ENCODE results near the gene CAMTA1. TPM values are rescaled to one million over a fixed set of nuclear protein-coding genes. Genes with fewer than 3 reads are reported as not detected.

CAMTA1 gene
- total RNA-seq, 1 experiment from 2014 or later: 69.5 TPM

- H3K4me3 ChIP-seq (replicated peaks in 1 of 2; ENCODE audit: low read depth in 1 of 2, low read length in 2 of 2): no peak overlapping the region
- no peaks in the 10 kb centered on the region for H3K27me3 ChIP-seq (ENCODE audit: insufficient read depth, low read length)
- ChIA-PET CTCF (no interaction called here), RAD21 (ENCODE audit: low non-redundant PET in 1 of 2, low total read pairs in 2 of 2, uncharacterized antibody in 2 of 2, unreplicated experiment in 2 of 2) (no interaction called here), POLR2A (no interaction called here)
- no peak overlapping the region for H2AFZ ChIP-seq (ENCODE audit: low read depth, low read length, poor library complexity, severe bottlenecking)
- H3K9me2 ChIP-seq (ENCODE audit: insufficient read depth): no peaks in the 10 kb centered on the region
- TF ChIP-seq SRF (IDR thresholded peaks at IDR 0.05; ENCODE audit: low read depth) (no peak), SP1 (IDR thresholded peaks at IDR 0.05; ENCODE audit: low read depth) (no peak), EZH2 (IDR thresholded peaks at IDR 0.05) (no peak), YY1 (IDR thresholded peaks at IDR 0.05; ENCODE audit: extremely low read depth, insufficient replicate concordance, low read depth, low read length) (no peak), CBX3 (IDR thresholded peaks at IDR 0.05; ENCODE audit: low read depth) (no peak), RAD21 (IDR thresholded peaks at IDR 0.05; ENCODE audit: low read depth) (no peak), POLR2A (IDR thresholded peaks at IDR 0.05; ENCODE audit: borderline replicate concordance, extremely low read depth, insufficient read depth, insufficient read length) (no peak), ZFX (IDR thresholded peaks at IDR 0.05) (no peak), ZNF274 (IDR thresholded peaks at IDR 0.05; ENCODE audit: low read depth, low read length) (no peak), FOSL1 (IDR thresholded peaks at IDR 0.05; ENCODE audit: low read depth) (no peak), ZBTB33 (IDR thresholded peaks at IDR 0.05; ENCODE audit: extremely low read depth, insufficient replicate concordance, low read length) (no peak), JUND (IDR thresholded peaks at IDR 0.05) (no peak), EZH2phosphoT487 (IDR thresholded peaks at IDR 0.05; ENCODE audit: borderline replicate concordance) (no peak), SIN3A (IDR thresholded peaks at IDR 0.05; ENCODE audit: low read depth) (no peak)
- TF ChIP-seq, protein P1, sequence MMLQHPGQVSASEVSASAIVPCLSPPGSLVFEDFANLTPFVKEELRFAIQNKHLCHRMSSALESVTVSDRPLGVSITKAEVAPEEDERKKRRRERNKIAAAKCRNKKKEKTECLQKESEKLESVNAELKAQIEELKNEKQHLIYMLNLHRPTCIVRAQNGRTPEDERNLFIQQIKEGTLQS (IDR thresholded peaks at IDR 0.05): no peak
- TF ChIP-seq, protein P2, sequence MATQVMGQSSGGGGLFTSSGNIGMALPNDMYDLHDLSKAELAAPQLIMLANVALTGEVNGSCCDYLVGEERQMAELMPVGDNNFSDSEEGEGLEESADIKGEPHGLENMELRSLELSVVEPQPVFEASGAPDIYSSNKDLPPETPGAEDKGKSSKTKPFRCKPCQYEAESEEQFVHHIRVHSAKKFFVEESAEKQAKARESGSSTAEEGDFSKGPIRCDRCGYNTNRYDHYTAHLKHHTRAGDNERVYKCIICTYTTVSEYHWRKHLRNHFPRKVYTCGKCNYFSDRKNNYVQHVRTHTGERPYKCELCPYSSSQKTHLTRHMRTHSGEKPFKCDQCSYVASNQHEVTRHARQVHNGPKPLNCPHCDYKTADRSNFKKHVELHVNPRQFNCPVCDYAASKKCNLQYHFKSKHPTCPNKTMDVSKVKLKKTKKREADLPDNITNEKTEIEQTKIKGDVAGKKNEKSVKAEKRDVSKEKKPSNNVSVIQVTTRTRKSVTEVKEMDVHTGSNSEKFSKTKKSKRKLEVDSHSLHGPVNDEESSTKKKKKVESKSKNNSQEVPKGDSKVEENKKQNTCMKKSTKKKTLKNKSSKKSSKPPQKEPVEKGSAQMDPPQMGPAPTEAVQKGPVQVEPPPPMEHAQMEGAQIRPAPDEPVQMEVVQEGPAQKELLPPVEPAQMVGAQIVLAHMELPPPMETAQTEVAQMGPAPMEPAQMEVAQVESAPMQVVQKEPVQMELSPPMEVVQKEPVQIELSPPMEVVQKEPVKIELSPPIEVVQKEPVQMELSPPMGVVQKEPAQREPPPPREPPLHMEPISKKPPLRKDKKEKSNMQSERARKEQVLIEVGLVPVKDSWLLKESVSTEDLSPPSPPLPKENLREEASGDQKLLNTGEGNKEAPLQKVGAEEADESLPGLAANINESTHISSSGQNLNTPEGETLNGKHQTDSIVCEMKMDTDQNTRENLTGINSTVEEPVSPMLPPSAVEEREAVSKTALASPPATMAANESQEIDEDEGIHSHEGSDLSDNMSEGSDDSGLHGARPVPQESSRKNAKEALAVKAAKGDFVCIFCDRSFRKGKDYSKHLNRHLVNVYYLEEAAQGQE (IDR thresholded peaks at IDR 0.05; ENCODE audit: low read depth): no peak
- TF ChIP-seq, protein P3, sequence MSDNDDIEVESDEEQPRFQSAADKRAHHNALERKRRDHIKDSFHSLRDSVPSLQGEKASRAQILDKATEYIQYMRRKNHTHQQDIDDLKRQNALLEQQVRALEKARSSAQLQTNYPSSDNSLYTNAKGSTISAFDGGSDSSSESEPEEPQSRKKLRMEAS (IDR thresholded peaks at IDR 0.05): no peak
- no peaks in the 10 kb centered on the region for H4K20me1 ChIP-seq (ENCODE audit: insufficient read depth)
- no TSS peak for BruUV-seq (replicated peaks)
- H3K9ac ChIP-seq (ENCODE audit: low read length): no peak overlapping the region
- no peaks in the 10 kb centered on the region for H3K9me3 ChIP-seq (ENCODE audit: control insufficient read depth in 1 of 2, insufficient read depth in 1 of 2, low read depth in 1 of 2, low read length in 2 of 2)
- no peak overlapping the region for H3K4me2 ChIP-seq (ENCODE audit: low read length)
- H3K27ac ChIP-seq (ENCODE audit: low read depth, low read length): no peak overlapping the region
- H3K4me1 ChIP-seq (ENCODE audit: control insufficient read depth in 1 of 2, insufficient read depth in 2 of 2, low read length in 2 of 2): peaks cover 0 to 13% of the 10 kb centered on the region in 2 experiments; a peak in 3 of 4 replicates
- intact Hi-C loops (cut with micrococcal nuclease): no loop called here
- ATAC-seq (no peak), DNase-seq (ENCODE audit: low read depth, low spot score) (no peak)
- no peaks in the 10 kb centered on the region for H3K79me2 ChIP-seq (ENCODE audit: insufficient read depth, low read length)
- peaks cover 3 to 4% of the 10 kb centered on the region in 2 experiments; a peak in 2 of 4 replicates for H3K36me3 ChIP-seq (ENCODE audit: control insufficient read depth in 1 of 2, insufficient read depth in 2 of 2, low read length in 2 of 2)
Measured at GRCh38 chr1:7785108-7785507, 999.9 kb downstream of the CAMTA1 start.

Data from HCT116 (cell line).